OCI-LY1 (cell line): Measurements from ENCODE around the gene ZNF653.

ENCODE experiments used
- EZH2 ChIP-seq: fragments of 200-600 bp; sonication (generic), shearing (Covaris generic); IDR thresholded peaks from 2 replicates; pipeline ENCODE4 v1.8.0; 2017; ENCODE audit warnings: borderline replicate concordance, mixed run types, mild to moderate bottlenecking, antibody characterized with exemption, low read length, moderate library complexity, mixed read lengths
- TF ChIP-seq, protein P1 (sequence below): fragments of 200-600 bp; sonication (generic), shearing (Covaris generic); IDR thresholded peaks from 2 replicates; pipeline ENCODE4 v1.5.1; 2017; ENCODE audit warnings: mild to moderate bottlenecking, antibody characterized with exemption, low read length, moderate library complexity, mixed read lengths

- TF ChIP-seq, protein P1, sequence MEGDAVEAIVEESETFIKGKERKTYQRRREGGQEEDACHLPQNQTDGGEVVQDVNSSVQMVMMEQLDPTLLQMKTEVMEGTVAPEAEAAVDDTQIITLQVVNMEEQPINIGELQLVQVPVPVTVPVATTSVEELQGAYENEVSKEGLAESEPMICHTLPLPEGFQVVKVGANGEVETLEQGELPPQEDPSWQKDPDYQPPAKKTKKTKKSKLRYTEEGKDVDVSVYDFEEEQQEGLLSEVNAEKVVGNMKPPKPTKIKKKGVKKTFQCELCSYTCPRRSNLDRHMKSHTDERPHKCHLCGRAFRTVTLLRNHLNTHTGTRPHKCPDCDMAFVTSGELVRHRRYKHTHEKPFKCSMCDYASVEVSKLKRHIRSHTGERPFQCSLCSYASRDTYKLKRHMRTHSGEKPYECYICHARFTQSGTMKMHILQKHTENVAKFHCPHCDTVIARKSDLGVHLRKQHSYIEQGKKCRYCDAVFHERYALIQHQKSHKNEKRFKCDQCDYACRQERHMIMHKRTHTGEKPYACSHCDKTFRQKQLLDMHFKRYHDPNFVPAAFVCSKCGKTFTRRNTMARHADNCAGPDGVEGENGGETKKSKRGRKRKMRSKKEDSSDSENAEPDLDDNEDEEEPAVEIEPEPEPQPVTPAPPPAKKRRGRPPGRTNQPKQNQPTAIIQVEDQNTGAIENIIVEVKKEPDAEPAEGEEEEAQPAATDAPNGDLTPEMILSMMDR = no peak
- TF ChIP-seq EZH2 = no peak
Measured at GRCh38 chr19:11473725-11474124, 31.9 kb downstream of the ZNF653 start.
